NB4 (cell line): Measurements from ENCODE around the gene CRYBB3.

ENCODE experiments used
- DNase-seq: peaks from one replicate; pipeline ENCODE4 v3.0.0; 2010; ENCODE audit warnings: low read depth
- H3K4me3 ChIP-seq: one replicate; pipeline ENCODE4 v1.5.1; 2011; ENCODE audit warnings: mild to moderate bottlenecking, low read depth, low read length, moderate library complexity
- CTCF ChIP-seq: IDR thresholded peaks from one replicate; pipeline ENCODE4 v1.5.1; 2012; ENCODE audit warnings: low read depth, low read length
- MAX ChIP-seq: IDR thresholded peaks from 2 replicates; pipeline ENCODE4 v1.6.1; 2011; ENCODE audit warnings: low read depth, low read length
- MYC ChIP-seq: IDR thresholded peaks from 2 replicates; pipeline ENCODE4 v1.6.1; 2011; ENCODE audit warnings: low read depth, low read length
- POLR2A ChIP-seq: IDR thresholded peaks from 2 replicates; pipeline ENCODE4 v1.6.1; 2011; ENCODE audit warnings: mild to moderate bottlenecking; ENCODE audit not compliant: insufficient read length; ENCODE audit errors: extremely low read depth

The CRYBB3 gene

GRCh38 chr22:25160120-25160996 is 39.3 kb upstream of the CRYBB3 start:
- H3K4me3 ChIP-seq: no peak overlapping the region
- TF ChIP-seq MAX: no peak
- TF ChIP-seq CTCF: no peak
- no peak for TF ChIP-seq POLR2A
- no peak for TF ChIP-seq MYC
- DNase-seq: no peak

GRCh38 chr22:25161017-25161915 is 38.4 kb upstream of the CRYBB3 start:
- H3K4me3 ChIP-seq: no peak overlapping the region
- DNase-seq: no peak
- TF ChIP-seq POLR2A (no peak), MAX (no peak), MYC (no peak), CTCF (no peak)

- TF ChIP-seq CTCF (no peak), MYC (no peak), POLR2A (no peak), MAX (no peak)
- no peak overlapping the region for H3K4me3 ChIP-seq
- DNase-seq: no peak
Observed at GRCh38 chr22:25161916-25162530, 37.6 kb upstream of the CRYBB3 start.

GRCh38 chr22:25162561-25162960 is 37.1 kb upstream of the CRYBB3 start:
- TF ChIP-seq CTCF (no peak), MAX (no peak), POLR2A (no peak), MYC (no peak)
- H3K4me3 ChIP-seq: no peak overlapping the region
- no peak for DNase-seq

GRCh38 chr22:25165785-25166184 is 33.9 kb upstream of the CRYBB3 start:
- no peak overlapping the region for H3K4me3 ChIP-seq
- DNase-seq: no peak
- TF ChIP-seq MYC (no peak), MAX (no peak), CTCF (no peak), POLR2A (no peak)
